Measurements from ENCODE around the gene MLH3. TPM values are rescaled to one million over a fixed set of nuclear protein-coding genes. Genes with fewer than 3 reads are reported as not detected.

The MLH3 gene
- polyA plus RNA-seq, 1 donor (not counting 4 experiments of a cell fraction or from before 2014, with no cell fraction given): 13.0 TPM

- Histone ChIP-seq H3K36me3 (ENCODE audit: control insufficient read depth in 2 of 2, extremely low read depth in 1 of 2, insufficient read depth in 2 of 2, low read length in 2 of 2) (no peaks in the 10 kb centered on the region), H3K4me3 (ENCODE audit: control insufficient read depth in 2 of 3, extremely low read depth in 1 of 3, insufficient read depth in 2 of 3, low read depth in 1 of 3, low read length in 3 of 3) (no peak overlapping the region), H3K9ac (ENCODE audit: control insufficient read depth, extremely low read depth, insufficient read depth, low read length) (peak overlapping the region; percentile 31), H2AFZ (ENCODE audit: control insufficient read depth, low read length) (no peak overlapping the region), H4K20me1 (ENCODE audit: control insufficient read depth, extremely low read depth, insufficient read depth, low read length) (no peaks in the 10 kb centered on the region), H3K9me1 (ENCODE audit: control insufficient read depth, extremely low read depth, insufficient read depth, low read length) (no peaks in the 10 kb centered on the region), H3K27ac (ENCODE audit: control insufficient read depth, insufficient read depth, low read length) (peak overlapping the region; percentile 33), H3K79me2 (ENCODE audit: control insufficient read depth, insufficient read depth, low read length) (no peaks in the 10 kb centered on the region), H3K4me1 (ENCODE audit: control insufficient read depth, extremely low read depth, insufficient read depth, low read length) (peaks cover 33% of the 10 kb centered on the region), H3K9me3 (ENCODE audit: control insufficient read depth, low read depth, low read length) (no peaks in the 10 kb centered on the region), H3K27me3 (ENCODE audit: control insufficient read depth, extremely low read depth, insufficient read depth, low read length) (no peaks in the 10 kb centered on the region), H3K4me2 (ENCODE audit: control insufficient read depth, extremely low read depth, insufficient read depth, low read depth, low read length) (peak overlapping the region; percentile 42)
- dilution Hi-C loops (cut with MboI; ENCODE audit: extremely low pct_ligation_motif_present, low sequenced_read_pairs): no loop called here
- TF ChIP-seq CTCF (optimal IDR thresholded peaks at IDR 0.05 in 1 of 3, IDR thresholded peaks at IDR 0.05 in 1 of 3, conservative IDR thresholded peaks at IDR 0.05 in 1 of 3; ENCODE audit: extremely low read depth in 1 of 3, insufficient read depth in 2 of 3, low read length in 3 of 3): no peak
- no peak for TF ChIP-seq EZH2 (IDR thresholded peaks at IDR 0.05; ENCODE audit: low read length)
- DNase-seq (ENCODE audit: low read depth, low spot score) (no peak), FAIRE-seq (no peak)
Observed at GRCh38 chr14:74979029-74979428, 72.2 kb downstream of the MLH3 start.

GRCh38 chr14:74978416-74978947 is 72.8 kb downstream of the MLH3 start:
- Histone ChIP-seq H4K20me1 (ENCODE audit: control insufficient read depth, extremely low read depth, insufficient read depth, low read length) (no peaks in the 10 kb centered on the region), H3K27me3 (ENCODE audit: control insufficient read depth, extremely low read depth, insufficient read depth, low read length) (no peaks in the 10 kb centered on the region), H3K4me2 (ENCODE audit: control insufficient read depth, extremely low read depth, insufficient read depth, low read depth, low read length) (no peak overlapping the region), H3K4me1 (ENCODE audit: control insufficient read depth, extremely low read depth, insufficient read depth, low read length) (peaks cover 32% of the 10 kb centered on the region), H3K36me3 (ENCODE audit: control insufficient read depth in 2 of 2, extremely low read depth in 1 of 2, insufficient read depth in 2 of 2, low read length in 2 of 2) (no peaks in the 10 kb centered on the region), H3K9ac (ENCODE audit: control insufficient read depth, extremely low read depth, insufficient read depth, low read length) (no peak overlapping the region), H3K27ac (ENCODE audit: control insufficient read depth, insufficient read depth, low read length) (peak overlapping the region; percentile 33), H3K9me1 (ENCODE audit: control insufficient read depth, extremely low read depth, insufficient read depth, low read length) (no peaks in the 10 kb centered on the region), H2AFZ (ENCODE audit: control insufficient read depth, low read length) (no peak overlapping the region), H3K9me3 (ENCODE audit: control insufficient read depth, low read depth, low read length) (no peaks in the 10 kb centered on the region), H3K79me2 (ENCODE audit: control insufficient read depth, insufficient read depth, low read length) (no peaks in the 10 kb centered on the region), H3K4me3 (ENCODE audit: control insufficient read depth in 2 of 3, extremely low read depth in 1 of 3, insufficient read depth in 2 of 3, low read depth in 1 of 3, low read length in 3 of 3) (no peak overlapping the region)
- peak; percentile 86 for FAIRE-seq
- dilution Hi-C loops (cut with MboI; ENCODE audit: extremely low pct_ligation_motif_present, low sequenced_read_pairs): no loop called here
- DNase-seq (ENCODE audit: low read depth, low spot score): no peak
- no peak for TF ChIP-seq CTCF (optimal IDR thresholded peaks at IDR 0.05 in 1 of 3, IDR thresholded peaks at IDR 0.05 in 1 of 3, conservative IDR thresholded peaks at IDR 0.05 in 1 of 3; ENCODE audit: extremely low read depth in 1 of 3, insufficient read depth in 2 of 3, low read length in 3 of 3)

Measured in keratinocyte (primary cell).